Adrenal gland (tissue), 12 donors: ENCODE results near the gene SMIM23. TPM values are rescaled to one million over a fixed set of nuclear protein-coding genes. Genes with fewer than 3 reads are reported as not detected.

Experiments used
- DNase-seq, 7 donors: peaks; one replicate each; pipeline ENCODE4 v3.0.0-alpha.2; 2019 to 2020
- H3K27ac ChIP-seq, 5 donors: fragments of 200-600 bp; sonication (generic) in 4 of 5; 1 replicate in 3 of 5; 2 replicates in 2 of 5; pipeline versions ENCODE4 v1.5.1 to v1.8.0; 2016 to 2020; ENCODE audit warnings: mild to moderate bottlenecking in 1 of 5
- H3K27me3 ChIP-seq: fragments of 200-600 bp; 2 replicates; pipeline ENCODE4 v1.8.0; 2021
- H3K36me3 ChIP-seq, 2 donors: fragments of 200-600 bp; replicated peaks in 1 of 2; 1 replicate in 1 of 2; 2 replicates in 1 of 2; pipeline versions ENCODE4 v1.5.1 to v1.8.0; 2018 to 2022
- H3K4me1 ChIP-seq, 2 donors: fragments of 200-600 bp; replicated peaks in 1 of 2; 1 replicate in 1 of 2; 2 replicates in 1 of 2; pipeline versions ENCODE4 v1.5.1 to v1.8.0; 2018 to 2021
- H3K4me3 ChIP-seq, 4 donors: fragments of 200-600 bp; sonication (generic) in 3 of 4; one replicate each; pipeline ENCODE4 v1.5.1; 2016 to 2018
- H3K9me3 ChIP-seq, 3 donors: fragments of 200-600 bp; sonication (generic) in 1 of 3; replicated peaks in 1 of 3; 1 replicate in 2 of 3; 2 replicates in 1 of 3; pipeline versions ENCODE4 v1.5.1 to v1.8.0; 2016 to 2021
- CTCF ChIP-seq, 6 experiments: fragments of 450-650 bp in 4 of 6; fragments of 200-600 bp in 2 of 6; sonication (generic) in 1 of 6; IDR thresholded peaks; 1 replicate in 5 of 6; 2 replicates in 1 of 6; pipeline versions ENCODE4 v1.5.1 to v1.8.0; 2016 to 2021; ENCODE audit warnings: antibody characterized with exemption in 6 of 6, mild to moderate bottlenecking in 2 of 6, moderate library complexity in 1 of 6
- POLR2A ChIP-seq, 2 donors: fragments of 450-650 bp; IDR thresholded peaks; one replicate each; pipeline ENCODE4 v1.6.1; 2017; ENCODE audit warnings: antibody characterized with exemption in 2 of 2, mild to moderate bottlenecking in 2 of 2, moderate library complexity in 1 of 2
- WGBS, 4 donors: extraction: QIAGEN DNeasy Blood & Tissue Kit in 2 of 4; methylation state at CpG; one replicate each; pipeline versions ENCODE4 v1.1.5 to v1.1.7; 2013 to 2017; 5-methylcytosine and 5-hydroxymethylcytosine counted together
- intact Hi-C, 2 donors: fragments of 100-400 bp; cut with DNase I; formaldehyde crosslinking; loops; one replicate each; pipeline versions ENCODE4 v1.14.1 to v1.15.0; 2022 to 2023
- polyA plus RNA-seq, 3 donors: library from polyadenylated mRNA; stranded (reverse); fragments of 200-250 nt in 2 of 3; fragments of 350-450 nt in 1 of 3; fragmentation: Illumina TruSeq in 1 of 3; extraction: RNeasy Lipid Tissue Mini Kit (QIAGEN cat#74804) in 1 of 3; gene quantifications; one replicate each; pipeline ENCODE4 v1.2.3, GENCODE V29; 2013 to 2014
- total RNA-seq, 9 donors: library from RNA; depleted of rRNA in 4 of 9; stranded (reverse); fragments of >200 nt in 4 of 9; fragments of 120-200 nt in 1 of 9; fragmentation: NEBNext Ultra II Directional in 1 of 9; extraction: Animal tissue kit (Norgen Biotek cat#: 25700) in 1 of 9; gene quantifications; one replicate each; pipeline versions ENCODE4 v1.1.0 to v1.2.4, GENCODE V29; 2013 to 2023
- donor health status: healthy with polysubstance abuse.
- donor health status: Bipolar disorder and iron deficiency.
- donor health status: DM: yes; HTN: yes; CAD: no.
- donor health status: DM: no; HTN: no; CAD: no.
- donor health status: DM: no; HTN: no; CAD: no.
- donor health status: DM: yes; HTN: yes; CAD: no.

Gene SMIM23
- total and polyA plus RNA-seq, 12 donors, result not detected

GRCh38 chr5:171755354-171755821, 30.2 kb upstream of the SMIM23 start:
- Histone ChIP-seq H3K27ac (no peak overlapping the region), H3K4me1 (no peaks in the 10 kb centered on the region), H3K4me3 (no peak overlapping the region), H3K9me3 (no peaks in the 10 kb centered on the region), H3K36me3 (no peaks in the 10 kb centered on the region), H3K27me3 (no peaks in the 10 kb centered on the region)
- intact Hi-C loops, result no loop called here
- WGBS, 4 donors, result 69 to 76% (median 71%) methylated on average over 5 of the region's 5 CpGs
- no peak for TF ChIP-seq POLR2A (IDR thresholded peaks at IDR 0.05)
- TF ChIP-seq CTCF (IDR thresholded peaks at IDR 0.05), result no peak
- DNase-seq, result no peak

GRCh38 chr5:171757853-171758535, 27.6 kb upstream of the SMIM23 start:
- no peak for TF ChIP-seq POLR2A (IDR thresholded peaks at IDR 0.05)
- TF ChIP-seq CTCF (IDR thresholded peaks at IDR 0.05), result no peak
- 69 to 75% (median 70%) methylated on average over 4 of the region's 4 CpGs for WGBS, 4 donors
- Histone ChIP-seq H3K27ac (no peak overlapping the region), H3K4me3 (no peak overlapping the region), H3K36me3 (no peaks in the 10 kb centered on the region), H3K9me3 (no peaks in the 10 kb centered on the region), H3K4me1 (no peaks in the 10 kb centered on the region), H3K27me3 (no peaks in the 10 kb centered on the region)
- no peak for DNase-seq
- intact Hi-C loops, result no loop called here

- TF ChIP-seq POLR2A (IDR thresholded peaks at IDR 0.05) (no peak), CTCF (IDR thresholded peaks at IDR 0.05) (no peak)
- Histone ChIP-seq H3K4me3 (no peak overlapping the region), H3K4me1 (no peaks in the 10 kb centered on the region), H3K27me3 (no peaks in the 10 kb centered on the region), H3K27ac (no peak overlapping the region), H3K36me3 (no peaks in the 10 kb centered on the region), H3K9me3 (no peaks in the 10 kb centered on the region)
- no peak for DNase-seq
- WGBS, 4 donors, result 75 to 86% (median 81%) methylated on average over 1 of the region's 1 CpG
- intact Hi-C loops, result no loop called here
Observed at GRCh38 chr5:171759777-171760176, 25.8 kb upstream of the SMIM23 start.

- 85 to 89% (median 87%) methylated on average over 11 of the region's 11 CpGs for WGBS, 4 donors
- Histone ChIP-seq H3K36me3 (no peaks in the 10 kb centered on the region), H3K4me1 (no peaks in the 10 kb centered on the region)
Observed at GRCh38 chr5:171762021-171762608, 23.5 kb upstream of the SMIM23 start.

More at GRCh38 chr5:171762021-171762608, 23.5 kb upstream of the SMIM23 start:
- Histone ChIP-seq H3K9me3 (peaks cover 0 to 7% (median 0%) of the 10 kb centered on the region in 3 donors), H3K27ac (no peak overlapping the region), H3K4me3 (no peak overlapping the region), H3K27me3 (no peaks in the 10 kb centered on the region)
- intact Hi-C loops, result no loop called here
- DNase-seq, result no peak
- no peak for TF ChIP-seq POLR2A (IDR thresholded peaks at IDR 0.05)
- no peak for TF ChIP-seq CTCF (IDR thresholded peaks at IDR 0.05)
